NK-92 treated with Interleukin-12 subunit alpha and Interleukin-12 subunit beta, amount 100 ng/mL, for 24 hours (cell line): ENCODE measurements around the gene AP2S1.
"Not testable (repeated sequence)": the region's sequence is repeated elsewhere in the genome, so short reads cannot be mapped to it uniquely, and the experiment has no call there.

Experiments
- DNase-seq: peaks from one replicate; lab custom pipeline; 2025; lab: John Stamatoyannopoulos, UW

AP2S1 gene

GRCh38 chr19:46804432-46804831, 46.2 kb downstream of the AP2S1 start:
- DNase-seq = not testable (repeated sequence)

GRCh38 chr19:46803555-46803954, 47.1 kb downstream of the AP2S1 start:
- DNase-seq = no peak

- no peak for DNase-seq
Observed at GRCh38 chr19:46802152-46802551, 48.5 kb downstream of the AP2S1 start.

- no peak for DNase-seq
Observed at GRCh38 chr19:46798713-46799112, 51.9 kb downstream of the AP2S1 start.

GRCh38 chr19:46797881-46798280, 52.8 kb downstream of the AP2S1 start:
- no peak for DNase-seq

- DNase-seq = no peak
Observed at GRCh38 chr19:46791944-46792343, 58.7 kb downstream of the AP2S1 start.

GRCh38 chr19:46789371-46789770, 61.3 kb downstream of the AP2S1 start:
- no peak for DNase-seq

GRCh38 chr19:46788968-46789338, 61.7 kb downstream of the AP2S1 start:
- no peak for DNase-seq

- peak; percentile 98 for DNase-seq
Observed at GRCh38 chr19:46788262-46788967, 62.2 kb downstream of the AP2S1 start, which contains the start of gene SLC1A5. TSS of gene SLC1A5 (minus strand) at chr19:46788594. CDS start at chr19:46787965, 629 bp downstream.
